Liver (tissue), 3 donors: Measurements from ENCODE around the gene IFNW1.

Experiments
- GABPA ChIP-seq, 2 donors: IDR thresholded peaks in 1 of 2; conservative IDR thresholded peaks in 1 of 2; 2 replicates each; pipeline ENCODE4 v1.6.1; 2016; ENCODE audit warnings: antibody characterized with exemption in 2 of 2, mild to moderate bottlenecking in 1 of 2, moderate library complexity in 1 of 2
- HNF4A ChIP-seq, 2 donors: conservative IDR thresholded peaks; 2 replicates each; pipeline ENCODE4 v1.6.1; 2016; ENCODE audit warnings: antibody characterized with exemption in 2 of 2, mild to moderate bottlenecking in 2 of 2
- HNF4G ChIP-seq: IDR thresholded peaks from 2 replicates; pipeline ENCODE4 v1.6.1; 2016; ENCODE audit warnings: antibody characterized with exemption
- JUND ChIP-seq, 2 donors: IDR thresholded peaks; 2 replicates each; pipeline ENCODE4 v1.6.1; 2016; ENCODE audit warnings: antibody characterized with exemption in 2 of 2
- RAD21 ChIP-seq, 2 donors: IDR thresholded peaks; 2 replicates each; pipeline ENCODE4 v1.6.1; 2016; ENCODE audit warnings: antibody characterized with exemption in 2 of 2, mild to moderate bottlenecking in 2 of 2
- RXRA ChIP-seq, 2 donors: IDR thresholded peaks; 2 replicates each; pipeline ENCODE4 v1.6.1; 2017 to 2018; ENCODE audit warnings: antibody characterized with exemption in 2 of 2, mild to moderate bottlenecking in 1 of 2
- SP1 ChIP-seq: IDR thresholded peaks from 2 replicates; pipeline ENCODE4 v1.6.1; 2018; ENCODE audit warnings: antibody characterized with exemption, mild to moderate bottlenecking
- TAF1 ChIP-seq: conservative IDR thresholded peaks from 2 replicates; pipeline ENCODE4 v1.6.1; 2016; ENCODE audit warnings: antibody characterized with exemption, mild to moderate bottlenecking
- YY1 ChIP-seq: IDR thresholded peaks from 2 replicates; pipeline ENCODE4 v1.6.1; 2016; ENCODE audit warnings: antibody characterized with exemption, mild to moderate bottlenecking
- TF ChIP-seq, protein P1 (sequence below): fragments of 150-350 bp; IDR thresholded peaks from 2 replicates; pipeline ENCODE4 v1.5.1; 2017; ENCODE audit warnings: improper control_type of control experiment, low read depth, low read length; ENCODE audit not compliant: missing input control
- TF ChIP-seq, protein P2 (sequence below): IDR thresholded peaks from 2 replicates; pipeline ENCODE4 v1.6.1; 2016; ENCODE audit warnings: antibody characterized with exemption
- TF ChIP-seq, protein P3 (sequence below): IDR thresholded peaks from 2 replicates; pipeline ENCODE4 v1.6.1; 2016; ENCODE audit warnings: antibody characterized with exemption, mild to moderate bottlenecking
- TF ChIP-seq, protein P4 (sequence below): IDR thresholded peaks from 2 replicates; pipeline ENCODE4 v1.6.1; 2016; ENCODE audit warnings: antibody characterized with exemption
- donor health status: healthy.
- donor health status: healthy.

- TF ChIP-seq, protein P1, sequence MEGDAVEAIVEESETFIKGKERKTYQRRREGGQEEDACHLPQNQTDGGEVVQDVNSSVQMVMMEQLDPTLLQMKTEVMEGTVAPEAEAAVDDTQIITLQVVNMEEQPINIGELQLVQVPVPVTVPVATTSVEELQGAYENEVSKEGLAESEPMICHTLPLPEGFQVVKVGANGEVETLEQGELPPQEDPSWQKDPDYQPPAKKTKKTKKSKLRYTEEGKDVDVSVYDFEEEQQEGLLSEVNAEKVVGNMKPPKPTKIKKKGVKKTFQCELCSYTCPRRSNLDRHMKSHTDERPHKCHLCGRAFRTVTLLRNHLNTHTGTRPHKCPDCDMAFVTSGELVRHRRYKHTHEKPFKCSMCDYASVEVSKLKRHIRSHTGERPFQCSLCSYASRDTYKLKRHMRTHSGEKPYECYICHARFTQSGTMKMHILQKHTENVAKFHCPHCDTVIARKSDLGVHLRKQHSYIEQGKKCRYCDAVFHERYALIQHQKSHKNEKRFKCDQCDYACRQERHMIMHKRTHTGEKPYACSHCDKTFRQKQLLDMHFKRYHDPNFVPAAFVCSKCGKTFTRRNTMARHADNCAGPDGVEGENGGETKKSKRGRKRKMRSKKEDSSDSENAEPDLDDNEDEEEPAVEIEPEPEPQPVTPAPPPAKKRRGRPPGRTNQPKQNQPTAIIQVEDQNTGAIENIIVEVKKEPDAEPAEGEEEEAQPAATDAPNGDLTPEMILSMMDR, result no peak
- TF ChIP-seq SP1 (no peak), HNF4A (conservative IDR thresholded peaks at IDR 0.05) (no peak), RXRA (IDR thresholded peaks at IDR 0.05) (no peak), YY1 (no peak), GABPA (IDR thresholded peaks at IDR 0.05 in 1 of 2, conservative IDR thresholded peaks at IDR 0.05 in 1 of 2) (no peak), JUND (IDR thresholded peaks at IDR 0.05) (no peak), TAF1 (no peak), RAD21 (IDR thresholded peaks at IDR 0.05) (no peak), HNF4G (no peak)
- TF ChIP-seq, protein P2, sequence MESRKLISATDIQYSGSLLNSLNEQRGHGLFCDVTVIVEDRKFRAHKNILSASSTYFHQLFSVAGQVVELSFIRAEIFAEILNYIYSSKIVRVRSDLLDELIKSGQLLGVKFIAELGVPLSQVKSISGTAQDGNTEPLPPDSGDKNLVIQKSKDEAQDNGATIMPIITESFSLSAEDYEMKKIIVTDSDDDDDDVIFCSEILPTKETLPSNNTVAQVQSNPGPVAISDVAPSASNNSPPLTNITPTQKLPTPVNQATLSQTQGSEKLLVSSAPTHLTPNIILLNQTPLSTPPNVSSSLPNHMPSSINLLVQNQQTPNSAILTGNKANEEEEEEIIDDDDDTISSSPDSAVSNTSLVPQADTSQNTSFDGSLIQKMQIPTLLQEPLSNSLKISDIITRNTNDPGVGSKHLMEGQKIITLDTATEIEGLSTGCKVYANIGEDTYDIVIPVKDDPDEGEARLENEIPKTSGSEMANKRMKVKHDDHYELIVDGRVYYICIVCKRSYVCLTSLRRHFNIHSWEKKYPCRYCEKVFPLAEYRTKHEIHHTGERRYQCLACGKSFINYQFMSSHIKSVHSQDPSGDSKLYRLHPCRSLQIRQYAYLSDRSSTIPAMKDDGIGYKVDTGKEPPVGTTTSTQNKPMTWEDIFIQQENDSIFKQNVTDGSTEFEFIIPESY, result no peak
- TF ChIP-seq, protein P3, sequence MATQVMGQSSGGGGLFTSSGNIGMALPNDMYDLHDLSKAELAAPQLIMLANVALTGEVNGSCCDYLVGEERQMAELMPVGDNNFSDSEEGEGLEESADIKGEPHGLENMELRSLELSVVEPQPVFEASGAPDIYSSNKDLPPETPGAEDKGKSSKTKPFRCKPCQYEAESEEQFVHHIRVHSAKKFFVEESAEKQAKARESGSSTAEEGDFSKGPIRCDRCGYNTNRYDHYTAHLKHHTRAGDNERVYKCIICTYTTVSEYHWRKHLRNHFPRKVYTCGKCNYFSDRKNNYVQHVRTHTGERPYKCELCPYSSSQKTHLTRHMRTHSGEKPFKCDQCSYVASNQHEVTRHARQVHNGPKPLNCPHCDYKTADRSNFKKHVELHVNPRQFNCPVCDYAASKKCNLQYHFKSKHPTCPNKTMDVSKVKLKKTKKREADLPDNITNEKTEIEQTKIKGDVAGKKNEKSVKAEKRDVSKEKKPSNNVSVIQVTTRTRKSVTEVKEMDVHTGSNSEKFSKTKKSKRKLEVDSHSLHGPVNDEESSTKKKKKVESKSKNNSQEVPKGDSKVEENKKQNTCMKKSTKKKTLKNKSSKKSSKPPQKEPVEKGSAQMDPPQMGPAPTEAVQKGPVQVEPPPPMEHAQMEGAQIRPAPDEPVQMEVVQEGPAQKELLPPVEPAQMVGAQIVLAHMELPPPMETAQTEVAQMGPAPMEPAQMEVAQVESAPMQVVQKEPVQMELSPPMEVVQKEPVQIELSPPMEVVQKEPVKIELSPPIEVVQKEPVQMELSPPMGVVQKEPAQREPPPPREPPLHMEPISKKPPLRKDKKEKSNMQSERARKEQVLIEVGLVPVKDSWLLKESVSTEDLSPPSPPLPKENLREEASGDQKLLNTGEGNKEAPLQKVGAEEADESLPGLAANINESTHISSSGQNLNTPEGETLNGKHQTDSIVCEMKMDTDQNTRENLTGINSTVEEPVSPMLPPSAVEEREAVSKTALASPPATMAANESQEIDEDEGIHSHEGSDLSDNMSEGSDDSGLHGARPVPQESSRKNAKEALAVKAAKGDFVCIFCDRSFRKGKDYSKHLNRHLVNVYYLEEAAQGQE, result no peak
- TF ChIP-seq, protein P4, sequence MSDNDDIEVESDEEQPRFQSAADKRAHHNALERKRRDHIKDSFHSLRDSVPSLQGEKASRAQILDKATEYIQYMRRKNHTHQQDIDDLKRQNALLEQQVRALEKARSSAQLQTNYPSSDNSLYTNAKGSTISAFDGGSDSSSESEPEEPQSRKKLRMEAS, result no peak
Observed at GRCh38 chr9:21121595-21122251, 19.9 kb downstream of the IFNW1 start.
